Kidney (tissue), 14 donors: ENCODE measurements around the gene RRP1. TPM values are rescaled to one million over a fixed set of nuclear protein-coding genes. Genes with fewer than 3 reads are reported as not detected.
"Not testable (repeated sequence)": the region's sequence is repeated elsewhere in the genome, so short reads cannot be mapped to it uniquely, and the experiment has no call there.

Experiments
- DNase-seq, 5 donors: peaks; one replicate each; pipeline ENCODE4 v3.0.0-alpha.2; 2013 to 2020
- FAIRE-seq: peaks from 2 replicates; lab custom pipeline; 2012; peaks lifted over from hg19 to GRCh38; lab: Jason Lieb, UNC
- H3K27ac ChIP-seq, 2 donors: one replicate each; pipeline ENCODE4 v1.7.0; 2013; ENCODE audit warnings: low read depth in 2 of 2, low read length in 2 of 2, inconsistent platforms in 1 of 2
- H3K27me3 ChIP-seq: one replicate; pipeline ENCODE4 v1.7.1; 2013; ENCODE audit warnings: low read length, inconsistent platforms; ENCODE audit not compliant: control insufficient read depth, insufficient read depth
- H3K36me3 ChIP-seq, 3 donors: one replicate each; pipeline versions ENCODE4 v1.7.0 to v1.7.1; 2013; ENCODE audit warnings: low read length in 3 of 3, control low read depth in 1 of 3, inconsistent platforms in 1 of 3; ENCODE audit not compliant: insufficient read depth in 3 of 3, control insufficient read depth in 2 of 3
- H3K4me1 ChIP-seq, 3 donors: one replicate each; pipeline versions ENCODE4 v1.7.0 to v1.7.1; 2013; ENCODE audit warnings: low read length in 3 of 3, inconsistent platforms in 1 of 3, low read depth in 1 of 3; ENCODE audit not compliant: control insufficient read depth in 2 of 3, insufficient read depth in 2 of 3
- H3K4me3 ChIP-seq, 3 donors: one replicate each; pipeline versions ENCODE4 v1.7.0 to v1.8.1; 2013; ENCODE audit warnings: low read length in 3 of 3, control low read depth in 1 of 3, inconsistent platforms in 1 of 3
- H3K9ac ChIP-seq, 3 donors: one replicate each; pipeline versions ENCODE4 v1.7.0 to v1.7.1; 2013; ENCODE audit warnings: low read length in 3 of 3, control low read depth in 1 of 3, inconsistent platforms in 1 of 3
- H3K9me3 ChIP-seq, 3 donors: one replicate each; pipeline versions ENCODE4 v1.7.0 to v1.7.1; 2013; ENCODE audit warnings: low read length in 3 of 3, control low read depth in 1 of 3, inconsistent platforms in 1 of 3; ENCODE audit not compliant: control insufficient read depth in 2 of 3, insufficient read depth in 1 of 3
- CTCF ChIP-seq: IDR thresholded peaks from 3 replicates; pipeline ENCODE4 v1.5.1; 2012; ENCODE audit warnings: mild to moderate bottlenecking, moderate library complexity, borderline replicate concordance; ENCODE audit not compliant: insufficient read depth; ENCODE audit errors: extremely low read depth
- intact Hi-C: fragments of 100-400 bp; cut with DNase I; formaldehyde crosslinking; loops from one replicate; pipeline ENCODE4 v1.11.1; 2022
- polyA plus RNA-seq: library from polyadenylated mRNA; stranded (reverse); fragments of 350-450 nt; fragmentation: Illumina TruSeq; extraction: RNeasy Lipid Tissue Mini Kit (QIAGEN cat#74804); gene quantifications from one replicate; pipeline ENCODE4 v1.2.3, GENCODE V29; 2014; ENCODE audit warnings: low read depth, low replicate concordance; ENCODE audit not compliant: insufficient read depth
- total RNA-seq: library from RNA; stranded (reverse); fragmentation: NEBNext Ultra II Directional; extraction: Animal tissue kit (Norgen Biotek cat#: 25700); gene quantifications from one replicate; pipeline ENCODE4 v1.2.1, GENCODE V29; 2021
- donor health status: control.
- donor health status: control.
- donor health status: control.
- donor health status: control.
- donor health status: control.
- donor health status: DM: yes; HTN: yes; CAD: no.
- donor health status: Normal renal cell carcinoma (clear cell type).

RRP1 gene
- total and polyA plus RNA-seq, 2 donors from 2014 or later = 12.9 to 18.7 TPM

GRCh38 chr21:43818685-43819084, 29.3 kb downstream of the RRP1 start:
- H3K36me3 ChIP-seq = no peaks in the 10 kb centered on the region
- H3K27ac ChIP-seq = no peak overlapping the region
- TF ChIP-seq CTCF = no peak
- H3K9me3 ChIP-seq = peaks cover 0 to 7% (median 0%) of the 10 kb centered on the region in 3 donors
- no peak overlapping the region for H3K4me3 ChIP-seq
- no peak overlapping the region for H3K9ac ChIP-seq
- no peaks in the 10 kb centered on the region for H3K27me3 ChIP-seq
- H3K4me1 ChIP-seq = peaks cover 0 to 3% (median 0%) of the 10 kb centered on the region in 3 donors
- peak in 1 of 5 donors; percentile 14 for DNase-seq
- intact Hi-C loops = no loop called here
- FAIRE-seq = no peak

GRCh38 chr21:43819511-43820405, 30.4 kb downstream of the RRP1 start:
- Histone ChIP-seq H3K9me3 (peaks cover 0 to 7% (median 0%) of the 10 kb centered on the region in 3 donors), H3K27ac (no peak overlapping the region), H3K4me3 (no peak overlapping the region), H3K36me3 (no peaks in the 10 kb centered on the region), H3K9ac (no peak overlapping the region), H3K27me3 (no peaks in the 10 kb centered on the region), H3K4me1 (no peaks in the 10 kb centered on the region)
- peak in 1 of 5 donors; percentile 63 for DNase-seq
- intact Hi-C loops = no loop called here
- TF ChIP-seq CTCF = no peak
- FAIRE-seq = no peak

GRCh38 chr21:43820466-43820865, 31.1 kb downstream of the RRP1 start:
- no peaks in the 10 kb centered on the region for H3K27me3 ChIP-seq
- no peak for FAIRE-seq
- no peaks in the 10 kb centered on the region for H3K36me3 ChIP-seq
- H3K27ac ChIP-seq = no peak overlapping the region
- TF ChIP-seq CTCF = no peak
- no peak overlapping the region for H3K9ac ChIP-seq
- DNase-seq = peak in 1 of 5 donors; percentile 39
- H3K4me1 ChIP-seq = no peaks in the 10 kb centered on the region
- no peak overlapping the region for H3K4me3 ChIP-seq
- intact Hi-C loops = no loop called here
- peaks cover 0 to 7% (median 0%) of the 10 kb centered on the region in 3 donors for H3K9me3 ChIP-seq

- H3K4me1 ChIP-seq, intact Hi-C loops, H3K4me3 ChIP-seq, H3K9ac ChIP-seq, H3K36me3 ChIP-seq, FAIRE-seq, H3K27ac ChIP-seq, H3K9me3 ChIP-seq, H3K27me3 ChIP-seq: not testable (repeated sequence)
- peak in 1 of 5 donors; percentile 71 for DNase-seq
Observed at GRCh38 chr21:43822166-43822565, 32.8 kb downstream of the RRP1 start.

GRCh38 chr21:43822741-43823140, 33.4 kb downstream of the RRP1 start:
- H3K4me3 ChIP-seq, FAIRE-seq, H3K27ac ChIP-seq, H3K36me3 ChIP-seq, H3K4me1 ChIP-seq, intact Hi-C loops, H3K9me3 ChIP-seq, H3K9ac ChIP-seq, H3K27me3 ChIP-seq, DNase-seq: not testable (repeated sequence)
